Sigmoid colon (tissue), 7 donors: ENCODE data around the gene TBXAS1. TPM values are rescaled to one million over a fixed set of nuclear protein-coding genes. Genes with fewer than 3 reads are reported as not detected.

Experiments used
- DNase-seq: peaks from one replicate; pipeline ENCODE4 v3.0.0-alpha.2; 2019
- H3K27ac ChIP-seq, 4 donors: fragments of 200-600 bp; sonication (generic); one replicate each; pipeline ENCODE4 v1.5.1; 2016 to 2019; ENCODE audit warnings: mild to moderate bottlenecking in 1 of 4
- H3K27me3 ChIP-seq, 3 donors: fragments of 200-600 bp; sonication (generic); one replicate each; pipeline ENCODE4 v1.5.1; 2019; ENCODE audit warnings: mild to moderate bottlenecking in 1 of 3
- H3K36me3 ChIP-seq, 4 donors: fragments of 200-600 bp; sonication (generic); one replicate each; pipeline ENCODE4 v1.5.1; 2016 to 2019
- H3K4me1 ChIP-seq, 4 donors: fragments of 200-600 bp; sonication (generic); one replicate each; pipeline ENCODE4 v1.5.1; 2017 to 2019
- H3K4me3 ChIP-seq, 4 donors: fragments of 200-600 bp; sonication (generic); one replicate each; pipeline ENCODE4 v1.5.1; 2017 to 2019; ENCODE audit warnings: mild to moderate bottlenecking in 2 of 4, moderate library complexity in 1 of 4
- H3K9me3 ChIP-seq, 4 donors: fragments of 200-600 bp in 3 of 4; sonication (generic) in 3 of 4; one replicate each; pipeline versions ENCODE4 v1.5.1 to v1.6.1; 2013 to 2019
- EP300 ChIP-seq, 4 donors: sonication (generic); formaldehyde crosslinking; IDR thresholded peaks; one replicate each; pipeline ENCODE4 v1.6.1; 2017; ENCODE audit warnings: antibody characterized with exemption in 4 of 4
- POLR2A ChIP-seq, 2 donors: fragments of 450-650 bp; IDR thresholded peaks; one replicate each; pipeline ENCODE4 v1.6.1; 2016; ENCODE audit warnings: antibody characterized with exemption in 2 of 2, mild to moderate bottlenecking in 2 of 2, moderate library complexity in 2 of 2
- POLR2AphosphoS5 ChIP-seq, 4 donors: sonication (generic); formaldehyde crosslinking; IDR thresholded peaks; one replicate each; pipeline ENCODE4 v1.6.1; 2017; ENCODE audit warnings: antibody characterized with exemption in 4 of 4
- WGBS, 2 donors: extraction: QIAGEN DNeasy Blood & Tissue Kit; methylation state at CpG; one replicate each; pipeline ENCODE4 v1.1.7; 2013; 5-methylcytosine and 5-hydroxymethylcytosine counted together
- intact Hi-C: fragments of 100-400 bp; cut with DNase I; formaldehyde crosslinking; loops from one replicate; pipeline ENCODE4 v1.15.1; 2023
- polyA plus RNA-seq, 3 donors: library from polyadenylated mRNA; stranded (reverse); fragments of 200-250 nt; gene quantifications; one replicate each; pipeline ENCODE4 v1.2.3, GENCODE V29; 2013
- total RNA-seq, 4 donors: library from RNA; depleted of rRNA; stranded (reverse); fragments of >200 nt; gene quantifications; one replicate each; pipeline ENCODE4 v1.1.0, GENCODE V29; 2016
- TF ChIP-seq, protein P1 (sequence below), 4 experiments: fragments of 450-650 bp in 3 of 4; fragments of 200-600 bp in 1 of 4; IDR thresholded peaks; one replicate each; pipeline ENCODE4 v1.5.1; 2016 to 2019; ENCODE audit warnings: antibody characterized with exemption in 4 of 4, mild to moderate bottlenecking in 3 of 4, moderate library complexity in 2 of 4
- donor health status: healthy with polysubstance abuse.
- donor health status: Bipolar disorder and iron deficiency.
- donor health status: healthy.

The TBXAS1 gene
- total and polyA plus RNA-seq, 7 donors: 6.0 to 28.2 (median 19.3) TPM

- no peak overlapping the region for H3K27ac ChIP-seq
- WGBS, 2 donors: 93 to 95% methylated on average over 18 of the region's 18 CpGs
- H3K4me1 ChIP-seq: no peaks in the 10 kb centered on the region
- no peaks in the 10 kb centered on the region for H3K9me3 ChIP-seq
- TF ChIP-seq, protein P1, sequence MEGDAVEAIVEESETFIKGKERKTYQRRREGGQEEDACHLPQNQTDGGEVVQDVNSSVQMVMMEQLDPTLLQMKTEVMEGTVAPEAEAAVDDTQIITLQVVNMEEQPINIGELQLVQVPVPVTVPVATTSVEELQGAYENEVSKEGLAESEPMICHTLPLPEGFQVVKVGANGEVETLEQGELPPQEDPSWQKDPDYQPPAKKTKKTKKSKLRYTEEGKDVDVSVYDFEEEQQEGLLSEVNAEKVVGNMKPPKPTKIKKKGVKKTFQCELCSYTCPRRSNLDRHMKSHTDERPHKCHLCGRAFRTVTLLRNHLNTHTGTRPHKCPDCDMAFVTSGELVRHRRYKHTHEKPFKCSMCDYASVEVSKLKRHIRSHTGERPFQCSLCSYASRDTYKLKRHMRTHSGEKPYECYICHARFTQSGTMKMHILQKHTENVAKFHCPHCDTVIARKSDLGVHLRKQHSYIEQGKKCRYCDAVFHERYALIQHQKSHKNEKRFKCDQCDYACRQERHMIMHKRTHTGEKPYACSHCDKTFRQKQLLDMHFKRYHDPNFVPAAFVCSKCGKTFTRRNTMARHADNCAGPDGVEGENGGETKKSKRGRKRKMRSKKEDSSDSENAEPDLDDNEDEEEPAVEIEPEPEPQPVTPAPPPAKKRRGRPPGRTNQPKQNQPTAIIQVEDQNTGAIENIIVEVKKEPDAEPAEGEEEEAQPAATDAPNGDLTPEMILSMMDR (IDR thresholded peaks at IDR 0.05): no peak
- no peak overlapping the region for H3K4me3 ChIP-seq
- DNase-seq: no peak
- no peaks in the 10 kb centered on the region for H3K27me3 ChIP-seq
- intact Hi-C loops: no loop called here
- H3K36me3 ChIP-seq: peaks cover 6 to 50% (median 11%) of the 10 kb centered on the region in 4 donors
Observed at GRCh38 chr7:140024585-140024984, 195.5 kb downstream of the TBXAS1 start.

DNA sequence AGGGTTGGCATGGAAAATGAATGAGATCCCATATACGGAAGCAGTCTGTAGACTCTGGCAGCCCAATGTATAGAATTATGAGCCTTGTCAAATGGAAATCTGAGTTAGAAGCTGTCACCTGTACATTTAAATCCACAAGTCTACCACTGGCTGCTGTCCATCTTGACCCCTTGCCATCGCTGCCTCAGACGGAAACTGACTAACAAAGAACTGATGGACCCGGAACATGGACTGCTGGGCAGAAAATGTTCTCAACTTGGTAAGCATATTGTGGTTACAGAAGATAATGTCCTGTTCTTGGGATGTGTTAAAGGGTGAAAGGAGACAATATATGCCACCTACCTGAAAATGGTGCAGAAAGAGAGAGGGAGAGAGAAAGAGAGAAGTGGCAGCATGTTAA is 196.2 kb downstream of the TBXAS1 start:
- DNase-seq: no peak
- H3K36me3 ChIP-seq: peaks cover 6 to 50% (median 11%) of the 10 kb centered on the region in 4 donors
- no peak overlapping the region for H3K4me3 ChIP-seq
- TF ChIP-seq, protein P1 (IDR thresholded peaks at IDR 0.05): no peak
- no peak for TF ChIP-seq POLR2A (IDR thresholded peaks at IDR 0.05)
- no peak for TF ChIP-seq EP300 (IDR thresholded peaks at IDR 0.05)
- no peak for TF ChIP-seq POLR2AphosphoS5 (IDR thresholded peaks at IDR 0.05)
- H3K27ac ChIP-seq: no peak overlapping the region
- intact Hi-C loops: no loop called here
- 97 to 98% methylated on average over 4 of the region's 4 CpGs for WGBS, 2 donors
- no peaks in the 10 kb centered on the region for H3K4me1 ChIP-seq
- no peaks in the 10 kb centered on the region for H3K9me3 ChIP-seq
- H3K27me3 ChIP-seq: no peaks in the 10 kb centered on the region

GRCh38 chr7:140025814-140026433 is 196.9 kb downstream of the TBXAS1 start:
- H3K4me3 ChIP-seq: no peak overlapping the region
- intact Hi-C loops: no loop called here
- no peak for DNase-seq
- H3K9me3 ChIP-seq: no peaks in the 10 kb centered on the region
- H3K36me3 ChIP-seq: peaks cover 6 to 50% (median 11%) of the 10 kb centered on the region in 4 donors
- no peaks in the 10 kb centered on the region for H3K4me1 ChIP-seq
- no peaks in the 10 kb centered on the region for H3K27me3 ChIP-seq
- H3K27ac ChIP-seq: no peak overlapping the region
- TF ChIP-seq, protein P1 (IDR thresholded peaks at IDR 0.05): no peak
- TF ChIP-seq EP300 (IDR thresholded peaks at IDR 0.05) (no peak), POLR2A (IDR thresholded peaks at IDR 0.05) (no peak), POLR2AphosphoS5 (IDR thresholded peaks at IDR 0.05) (no peak)
- WGBS, 2 donors: 93 to 94% methylated on average over 12 of the region's 12 CpGs

- 97% methylated on average over 9 of the region's 9 CpGs for WGBS, 2 donors
- Histone ChIP-seq H3K9me3 (no peaks in the 10 kb centered on the region), H3K27me3 (no peaks in the 10 kb centered on the region), H3K4me3 (no peak overlapping the region), H3K36me3 (peaks cover 6 to 50% (median 11%) of the 10 kb centered on the region in 4 donors), H3K4me1 (no peaks in the 10 kb centered on the region), H3K27ac (no peak overlapping the region)
- intact Hi-C loops: no loop called here
- TF ChIP-seq, protein P1 (IDR thresholded peaks at IDR 0.05): no peak
- TF ChIP-seq EP300 (IDR thresholded peaks at IDR 0.05) (no peak), POLR2AphosphoS5 (IDR thresholded peaks at IDR 0.05) (no peak), POLR2A (IDR thresholded peaks at IDR 0.05) (no peak)
- no peak for DNase-seq
Observed at GRCh38 chr7:140026935-140027334, 197.9 kb downstream of the TBXAS1 start.

DNA sequence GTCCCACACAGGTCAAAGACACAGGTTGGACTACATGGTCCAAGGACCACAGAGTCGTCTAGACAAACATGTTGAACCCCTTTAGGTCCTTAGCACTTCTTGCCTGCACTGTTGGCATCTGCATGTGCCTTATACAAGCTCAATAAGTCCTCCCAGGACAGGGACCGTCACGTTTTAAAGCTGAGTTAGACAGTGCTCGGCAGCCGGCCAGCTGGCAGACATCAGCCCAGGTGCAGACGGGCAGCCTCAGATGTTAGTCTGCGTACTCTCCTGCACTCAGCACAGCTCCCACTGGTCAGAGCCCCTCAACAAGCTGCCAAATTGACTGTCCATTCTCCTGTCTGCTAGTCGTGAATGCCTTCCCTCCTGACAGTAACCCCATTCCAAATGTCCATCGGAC is 198.8 kb downstream of the TBXAS1 start:
- intact Hi-C loops: no loop called here
- Histone ChIP-seq H3K4me1 (no peaks in the 10 kb centered on the region), H3K27ac (no peak overlapping the region), H3K9me3 (no peaks in the 10 kb centered on the region), H3K4me3 (no peak overlapping the region), H3K27me3 (no peaks in the 10 kb centered on the region), H3K36me3 (peaks cover 7 to 50% (median 11%) of the 10 kb centered on the region in 4 donors)
- WGBS, 2 donors: 90 to 94% methylated on average over 9 of the region's 9 CpGs
- no peak for DNase-seq
- TF ChIP-seq EP300 (IDR thresholded peaks at IDR 0.05): no peak
- no peak for TF ChIP-seq POLR2AphosphoS5 (IDR thresholded peaks at IDR 0.05)
